ENCODE data around the gene UTS2B.
A peak's percentile ranks its signal among the peaks of the same experiment; 100 is the strongest.

Gene UTS2B

GRCh38 chr3:191329654-191330529 lies at the start of gene UTS2B:
TSS of gene UTS2B (minus strand) at chr3:191330526. CDS start at chr3:191282189, 48,337 bp downstream.
- peak; percentile 34 to 69 for DNase-seq

- no peak for DNase-seq
These were observed 49.7 kb upstream of the UTS2B start for GRCh38 chr3:191380001-191380400.

GRCh38 chr3:191379446-191379845 lies 49.1 kb upstream of the UTS2B start:
- no peak for DNase-seq

- no peak for DNase-seq
These were observed 48.0 kb upstream of the UTS2B start for GRCh38 chr3:191378142-191378812.

- DNase-seq, result no peak
These were observed 46.3 kb upstream of the UTS2B start for GRCh38 chr3:191376516-191377141.

- DNase-seq, result no peak
These were observed 43.0 kb upstream of the UTS2B start for GRCh38 chr3:191373327-191373726.

- DNase-seq, result no peak
These were observed 41.8 kb upstream of the UTS2B start for GRCh38 chr3:191372122-191372521.

- DNase-seq, result no peak
These were observed 39.3 kb upstream of the UTS2B start for GRCh38 chr3:191369616-191370010.

GRCh38 chr3:191368755-191369615 lies 38.7 kb upstream of the UTS2B start:
- no peak for DNase-seq

GRCh38 chr3:191366675-191367074 lies 36.3 kb upstream of the UTS2B start:
- no peak for DNase-seq

- DNase-seq, result no peak
These were observed 32.9 kb upstream of the UTS2B start for GRCh38 chr3:191363221-191363620.

GRCh38 chr3:191362524-191363090 lies 32.3 kb upstream of the UTS2B start:
- no peak for DNase-seq

- no peak for DNase-seq
These were observed 31.7 kb upstream of the UTS2B start for GRCh38 chr3:191362037-191362436.

GRCh38 chr3:191361456-191361855 lies 31.1 kb upstream of the UTS2B start:
- DNase-seq, result no peak

- DNase-seq, result no peak
These were observed 30.3 kb upstream of the UTS2B start for GRCh38 chr3:191360620-191361019.

GRCh38 chr3:191358929-191359328 lies 28.6 kb upstream of the UTS2B start:
- no peak for DNase-seq

GRCh38 chr3:191357909-191358308 lies 27.6 kb upstream of the UTS2B start:
- no peak for DNase-seq

GRCh38 chr3:191356631-191357439 lies 26.5 kb upstream of the UTS2B start:
- DNase-seq, result peak; percentile 15 to 61

GRCh38 chr3:191355406-191355805 lies 25.1 kb upstream of the UTS2B start:
- no peak for DNase-seq

- peak in 1 of 2 experiments; percentile 7 for DNase-seq
These were observed 22.9 kb upstream of the UTS2B start for GRCh38 chr3:191353022-191353777.

- DNase-seq, result no peak
These were observed 21.7 kb upstream of the UTS2B start for GRCh38 chr3:191352014-191352413.

Data from NCI-H526 (cell line).